Stimulated activated CD4-positive, alpha-beta T cell treated with anti-CD3 and anti-CD28 coated beads, Interleukin-4, amount 100 ng/mL, for 4 hours (primary cell): ENCODE data around the gene SHISA6.

Source experiments
- DNase-seq, 2 experiments: peaks; one replicate each; pipeline ENCODE4 v3.0.0-alpha.2; 2020

Gene SHISA6

DNA sequence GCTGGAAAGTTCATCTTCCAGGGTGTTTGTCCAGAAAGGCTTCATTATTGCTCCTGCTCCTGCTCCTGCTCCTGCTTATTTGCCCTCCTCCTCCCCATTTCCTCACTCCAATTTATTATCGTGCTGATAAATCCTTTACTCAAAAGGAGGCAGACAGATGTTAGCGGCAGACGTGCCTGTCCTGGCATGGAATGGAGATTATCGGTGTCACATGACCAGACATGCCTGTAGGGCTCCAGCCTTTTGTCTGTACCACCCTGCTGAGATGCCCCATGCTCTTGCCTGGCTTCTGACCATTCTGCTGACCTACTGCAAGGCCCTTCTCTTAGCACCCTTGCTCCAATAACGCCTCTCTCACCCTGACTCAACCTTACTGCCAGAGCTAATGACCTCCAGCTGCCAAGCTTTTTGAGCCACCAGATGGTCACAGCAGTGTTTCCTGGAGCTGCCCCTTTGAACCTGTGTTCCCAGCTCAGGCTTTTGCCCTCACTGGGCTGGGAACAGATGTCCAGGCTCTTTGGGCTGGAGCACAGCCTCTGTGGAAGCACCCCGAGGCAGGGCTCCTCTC, 370.1 kb downstream of the SHISA6 start:
- no peak for DNase-seq

GRCh38 chr17:11612956-11613355, 371.9 kb downstream of the SHISA6 start:
- DNase-seq: no peak
